PFSK-1 (cell line): Measurements from ENCODE around the gene RUNX2.

Source experiments
- POLR2AphosphoS5 ChIP-seq: IDR thresholded peaks from 2 replicates; pipeline ENCODE4 v1.6.1; 2012; ENCODE audit warnings: low read depth, mild to moderate bottlenecking, control low read depth, low read length, moderate library complexity
- REST ChIP-seq, 2 experiments: IDR thresholded peaks; 2 replicates each; pipeline versions ENCODE4 v1.6.1 to v1.8.0; 2011 to 2012; ENCODE audit warnings: low read depth in 2 of 2, low read length in 2 of 2, control low read depth in 1 of 2, inconsistent platforms in 1 of 2, mild to moderate bottlenecking in 1 of 2, moderate library complexity in 1 of 2; ENCODE audit not compliant: insufficient read depth in 1 of 2
- SIN3A ChIP-seq: IDR thresholded peaks from 2 replicates; pipeline ENCODE4 v1.6.1; 2012; ENCODE audit warnings: mild to moderate bottlenecking, low read length, moderate library complexity, borderline replicate concordance; ENCODE audit not compliant: insufficient read depth
- TAF1 ChIP-seq: IDR thresholded peaks from 2 replicates; pipeline ENCODE4 v1.6.1; 2012; ENCODE audit warnings: low read length, control low read depth, borderline replicate concordance; ENCODE audit not compliant: insufficient read depth

GRCh38 chr6:45502456-45502855, 174.3 kb downstream of the RUNX2 start:
- TF ChIP-seq POLR2AphosphoS5, result no peak
- TF ChIP-seq TAF1, result no peak
- TF ChIP-seq REST (IDR thresholded peaks at IDR 0.05; ENCODE audit: insufficient read depth in 1 of 2, low read depth in 2 of 2, low read length in 2 of 2), result no peak
- no peak for TF ChIP-seq SIN3A
